Activated T-cell treated with anti-CD3 and anti-CD28 coated beads for 48 hours (primary cell): ENCODE results near the gene PSMA2.
A peak's percentile ranks its signal among the peaks of the same experiment; 100 is the strongest.
"Not testable (repeated sequence)": the region's sequence is repeated elsewhere in the genome, so short reads cannot be mapped to it uniquely, and the experiment has no call there.

Experiments
- DNase-seq: peaks from one replicate; pipeline ENCODE4 v3.0.0-alpha.2; 2020; ENCODE audit warnings: low read depth

The PSMA2 gene

DNA sequence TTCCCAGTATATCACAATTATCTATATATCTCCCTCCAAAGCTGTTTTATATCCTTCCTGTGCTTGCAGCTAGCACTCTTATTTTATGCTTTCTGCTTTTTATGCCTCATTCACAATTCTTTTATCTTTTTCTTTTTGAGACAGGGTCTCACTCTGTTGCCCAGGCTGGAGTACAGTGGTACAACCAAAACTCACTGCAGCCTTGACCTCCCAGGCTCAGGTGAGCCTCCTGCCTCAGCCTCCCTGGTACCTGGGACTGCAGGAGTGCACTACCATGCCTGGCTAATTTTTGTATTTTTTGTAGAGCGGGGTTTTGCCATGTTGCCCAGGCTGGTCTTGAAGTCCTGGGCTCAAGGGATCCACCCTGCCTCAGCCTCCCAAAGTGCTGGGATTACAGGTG is 25.8 kb downstream of the PSMA2 start:
- no peak for DNase-seq

DNA sequence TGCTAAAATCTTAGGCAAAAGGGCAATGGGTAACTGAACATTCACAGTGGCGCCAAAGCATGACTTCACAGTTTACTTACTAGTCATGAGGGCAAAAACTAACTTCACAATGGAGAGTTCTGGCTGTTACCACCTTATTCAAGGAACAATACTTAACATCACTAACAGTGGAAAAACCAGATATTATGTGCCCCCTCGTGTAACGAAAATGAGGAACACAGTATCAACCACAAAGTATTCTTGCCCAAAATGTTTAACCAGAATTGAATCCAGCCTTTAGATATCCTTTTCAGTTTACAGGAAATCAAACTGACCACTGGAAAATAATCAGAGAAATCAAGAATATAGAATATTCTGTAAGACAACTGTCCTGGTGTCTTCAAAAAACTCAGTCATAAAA is 29.6 kb downstream of the PSMA2 start:
- DNase-seq = no peak

DNA sequence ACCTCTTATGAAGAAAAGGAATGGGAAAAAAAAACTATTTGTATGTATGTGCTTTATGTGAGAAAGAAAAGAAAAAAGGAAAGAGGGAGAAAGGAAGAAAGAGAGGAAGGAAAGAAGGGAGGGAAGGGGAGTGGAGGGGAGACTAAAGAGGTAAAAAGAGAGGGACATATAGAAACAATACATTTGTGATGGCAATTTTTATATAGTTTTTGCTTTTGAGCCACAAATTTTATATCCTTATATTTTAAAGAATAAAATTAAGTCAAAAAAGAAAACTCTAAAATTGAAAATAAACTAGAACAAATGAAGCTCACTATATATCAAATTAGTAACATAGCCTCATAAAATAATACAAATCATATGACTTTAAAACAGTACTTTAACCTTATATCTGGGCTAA is 31.1 kb downstream of the PSMA2 start:
- DNase-seq = no peak

DNA sequence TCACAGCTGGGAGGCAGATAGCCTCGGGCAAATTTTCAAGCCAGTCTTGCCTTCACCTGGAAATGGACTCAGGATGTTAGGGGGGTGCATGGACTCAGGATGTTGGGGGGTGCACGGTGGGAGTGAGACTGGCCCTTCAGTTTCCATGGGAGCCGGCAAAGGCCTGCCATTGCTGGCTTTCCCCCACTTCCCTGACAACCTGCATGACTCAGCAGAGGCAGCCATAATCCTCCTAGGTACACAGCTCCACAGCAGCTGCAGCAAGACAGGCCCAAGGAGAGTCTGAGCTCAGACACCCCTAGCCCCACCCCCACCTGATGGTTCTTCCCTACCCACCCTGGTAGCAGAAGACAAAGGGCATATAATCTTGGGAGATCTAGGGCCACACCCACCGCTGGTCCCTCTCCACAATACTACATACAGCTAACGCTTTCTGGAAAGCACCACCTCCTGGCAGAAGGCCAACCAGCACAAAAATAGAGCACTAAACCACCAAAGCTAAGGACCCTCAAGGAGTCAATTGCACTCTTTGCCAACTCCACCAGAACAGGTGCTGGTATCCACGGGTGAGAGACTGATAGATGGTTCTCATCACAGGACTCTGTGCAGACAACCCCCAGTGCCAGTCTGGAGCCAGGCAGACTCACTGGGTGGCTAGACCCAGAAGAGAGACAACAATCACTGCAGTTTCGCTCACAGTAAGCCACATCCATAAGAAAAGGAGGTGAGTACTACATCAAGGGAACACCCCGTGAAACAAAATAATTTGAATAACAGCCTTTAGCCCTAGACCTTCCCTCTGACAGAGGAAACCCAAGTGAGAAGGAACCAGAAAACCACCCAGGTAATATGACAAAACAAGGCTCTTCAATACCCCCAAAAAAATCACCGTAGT is 38.4 kb downstream of the PSMA2 start:
- DNase-seq = no peak

DNA sequence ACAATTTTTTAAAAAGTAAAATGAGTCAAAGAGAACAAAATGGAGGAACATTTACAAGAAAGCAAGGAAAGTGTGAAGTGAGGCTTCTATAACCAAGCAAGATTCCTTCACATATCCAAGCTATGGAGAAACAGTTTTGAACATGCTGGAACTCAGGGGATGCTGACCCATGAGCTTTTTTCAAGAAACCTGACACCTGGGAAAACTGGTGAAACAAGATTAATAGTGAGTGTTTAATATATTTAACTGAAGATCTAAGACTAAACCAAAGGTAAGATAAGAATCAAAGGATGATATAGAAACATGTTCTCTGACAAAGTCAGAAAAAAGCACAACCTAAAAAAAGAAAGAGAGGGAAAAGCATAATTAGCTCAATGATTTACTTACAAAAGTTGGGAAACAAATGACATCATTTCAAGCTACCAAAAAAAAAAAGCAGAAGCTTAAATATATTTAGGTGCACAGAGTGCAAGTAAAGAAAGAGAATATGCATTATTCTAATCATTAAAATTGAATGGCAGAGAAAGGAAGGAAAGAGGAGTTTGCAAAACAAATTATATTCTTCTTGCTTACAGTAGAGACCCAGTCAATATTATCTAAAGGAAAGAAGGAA is 45.0 kb downstream of the PSMA2 start:
- no peak for DNase-seq

DNA sequence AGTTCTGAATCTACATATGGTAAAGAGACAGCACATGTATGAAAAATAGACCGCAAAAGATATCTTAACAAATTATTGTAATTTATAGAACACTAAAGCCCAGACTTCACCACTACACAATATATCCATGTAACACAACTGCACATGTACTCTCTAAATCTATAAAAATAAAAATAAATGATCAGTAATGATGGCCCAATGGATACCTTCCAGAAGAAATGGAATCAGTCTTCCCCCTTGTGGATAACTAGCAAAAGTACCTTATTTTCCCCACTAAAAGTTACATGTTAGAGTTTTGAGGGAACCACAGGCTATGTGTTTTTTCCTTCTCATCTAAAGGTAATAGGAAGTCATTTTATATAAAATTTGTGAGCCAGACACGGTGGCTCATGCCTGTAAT is 45.8 kb downstream of the PSMA2 start:
- DNase-seq = no peak

DNA sequence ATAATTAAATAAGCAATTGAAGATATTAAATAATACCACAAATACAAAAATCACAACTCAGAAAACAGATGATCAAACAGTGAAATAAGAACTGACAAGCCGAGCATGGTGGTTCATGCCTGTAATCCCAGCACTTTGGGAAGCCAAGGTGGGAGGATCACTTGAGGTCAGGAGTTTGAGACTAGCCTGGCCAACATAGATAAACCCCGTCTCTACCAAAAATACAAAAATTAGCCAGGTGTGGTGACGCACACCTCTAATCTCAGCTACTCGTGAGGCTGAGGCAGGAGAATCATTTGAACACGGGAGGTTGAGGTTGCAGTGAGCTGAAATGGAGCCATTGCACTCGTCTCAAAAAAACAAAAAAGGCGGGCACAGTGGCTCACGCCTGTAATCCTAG is 46.8 kb downstream of the PSMA2 start:
- DNase-seq = not testable (repeated sequence)

DNA sequence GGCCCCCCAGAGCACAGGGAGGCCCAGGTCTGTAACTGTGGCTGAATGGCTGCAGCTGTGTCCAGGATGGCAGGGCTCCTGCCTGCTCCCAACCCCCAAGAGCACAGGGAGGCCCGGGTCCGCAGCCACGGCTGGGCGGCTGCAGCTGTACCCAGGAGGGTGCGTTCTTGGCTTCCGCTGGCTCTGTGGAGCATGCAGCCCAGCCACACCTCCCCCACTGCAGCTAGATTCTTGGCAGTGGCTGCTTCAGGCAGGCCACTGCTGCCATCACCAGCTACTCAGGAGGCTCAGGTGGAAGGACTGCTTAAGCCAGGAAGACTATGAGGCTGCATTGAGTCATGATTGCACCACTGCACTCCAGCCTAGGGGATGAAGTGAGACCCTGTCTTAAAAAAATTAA is 48.0 kb downstream of the PSMA2 start:
- no peak for DNase-seq

DNA sequence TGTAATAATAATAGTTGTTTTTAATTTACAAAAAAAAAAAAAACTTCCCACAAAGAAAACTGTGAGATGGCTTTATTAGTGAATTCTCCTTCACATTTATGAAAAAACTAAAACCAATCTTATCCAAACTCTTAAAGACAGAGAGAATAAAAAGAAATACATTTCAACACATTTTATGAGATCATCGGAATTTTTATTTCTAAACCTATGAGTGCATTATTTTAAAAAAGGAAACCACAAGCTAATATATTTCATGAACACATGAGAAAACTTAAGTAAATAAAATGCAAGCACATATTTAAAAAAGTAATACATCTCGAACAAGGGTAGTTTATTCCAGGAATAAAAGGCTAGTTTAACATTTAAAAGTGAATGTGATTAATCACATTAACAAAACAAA is 51.6 kb downstream of the PSMA2 start:
- no peak for DNase-seq

DNA sequence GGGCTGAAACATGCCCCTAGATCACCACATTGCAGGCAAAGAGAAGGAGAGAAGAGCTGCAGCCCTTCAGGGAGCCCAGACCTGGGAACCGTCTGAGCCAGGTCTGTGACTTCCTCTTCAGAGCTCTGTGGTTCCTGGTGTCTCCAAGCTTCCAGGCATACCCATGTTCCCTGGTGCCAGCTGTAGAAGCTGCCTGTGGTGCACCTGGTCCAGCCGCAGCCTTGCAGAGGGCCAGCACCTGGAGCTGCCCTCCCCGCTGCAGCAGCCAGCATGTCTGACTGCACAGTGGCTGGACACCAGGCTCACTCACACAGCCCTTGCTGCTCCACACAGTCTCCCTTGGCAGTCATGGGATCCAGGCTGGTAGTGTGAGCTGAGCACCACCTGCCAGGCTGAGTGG is 53.7 kb downstream of the PSMA2 start:
- DNase-seq = no peak

DNA sequence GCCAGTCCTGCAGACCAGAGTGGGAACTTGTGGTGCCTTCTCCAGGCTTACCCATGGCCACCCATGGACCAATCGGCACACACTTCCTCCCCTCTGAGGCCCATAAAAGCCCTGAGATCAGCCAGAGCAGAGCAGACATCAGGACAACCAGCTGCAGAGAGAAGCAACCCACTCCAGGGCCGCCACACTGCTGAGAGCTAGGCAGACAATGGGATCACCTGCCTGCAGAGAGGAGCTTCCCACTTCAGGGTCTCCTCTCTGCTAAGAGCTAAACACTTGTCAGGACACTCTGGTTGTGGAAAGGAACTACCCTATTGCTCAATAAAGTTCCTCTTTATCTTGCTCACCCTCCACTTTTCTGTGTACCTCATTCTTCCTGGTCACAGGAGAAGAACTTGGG is 54.1 kb downstream of the PSMA2 start:
- DNase-seq = no peak

DNA sequence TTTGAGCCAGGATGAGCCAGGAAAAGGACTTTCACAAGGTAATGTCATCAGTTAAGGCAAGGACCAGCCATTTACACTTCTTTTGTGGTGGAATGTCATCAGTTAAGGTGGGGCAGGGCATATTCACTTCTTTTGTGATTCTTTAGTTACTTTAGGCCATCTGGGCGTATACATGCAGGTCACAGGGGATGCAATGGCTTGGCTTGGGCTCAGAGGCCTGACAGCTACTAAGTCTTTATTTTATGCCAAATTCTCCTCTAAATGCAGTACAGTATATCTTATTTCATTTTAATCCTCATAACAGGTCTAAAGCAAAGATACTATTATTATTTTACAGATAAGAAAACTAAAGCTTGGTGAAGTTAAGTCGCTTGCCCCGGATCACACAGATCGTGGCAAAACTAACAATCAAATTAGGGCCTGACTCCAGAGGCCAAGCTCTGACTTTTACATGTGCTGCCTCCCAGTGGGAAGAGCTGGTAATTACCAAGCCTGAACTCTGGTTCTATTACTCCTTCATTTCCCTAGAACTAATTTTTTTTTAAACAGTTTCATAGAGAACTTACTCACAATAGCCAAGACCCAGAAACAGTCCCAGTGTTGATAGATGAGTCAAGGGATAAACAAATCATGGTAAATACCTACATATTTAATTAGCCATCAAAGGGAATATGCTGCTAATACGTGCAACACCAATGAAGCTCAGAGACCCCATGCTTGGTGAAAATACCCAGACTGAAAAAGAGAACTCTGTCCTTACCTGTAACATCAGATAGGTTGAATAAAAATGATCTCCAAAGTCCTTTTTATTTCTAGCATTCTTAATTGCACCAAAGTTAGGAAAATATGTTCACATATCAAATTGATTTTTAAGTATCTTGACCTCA is 55.5 kb downstream of the PSMA2 start:
- DNase-seq = peak; percentile 51

DNA sequence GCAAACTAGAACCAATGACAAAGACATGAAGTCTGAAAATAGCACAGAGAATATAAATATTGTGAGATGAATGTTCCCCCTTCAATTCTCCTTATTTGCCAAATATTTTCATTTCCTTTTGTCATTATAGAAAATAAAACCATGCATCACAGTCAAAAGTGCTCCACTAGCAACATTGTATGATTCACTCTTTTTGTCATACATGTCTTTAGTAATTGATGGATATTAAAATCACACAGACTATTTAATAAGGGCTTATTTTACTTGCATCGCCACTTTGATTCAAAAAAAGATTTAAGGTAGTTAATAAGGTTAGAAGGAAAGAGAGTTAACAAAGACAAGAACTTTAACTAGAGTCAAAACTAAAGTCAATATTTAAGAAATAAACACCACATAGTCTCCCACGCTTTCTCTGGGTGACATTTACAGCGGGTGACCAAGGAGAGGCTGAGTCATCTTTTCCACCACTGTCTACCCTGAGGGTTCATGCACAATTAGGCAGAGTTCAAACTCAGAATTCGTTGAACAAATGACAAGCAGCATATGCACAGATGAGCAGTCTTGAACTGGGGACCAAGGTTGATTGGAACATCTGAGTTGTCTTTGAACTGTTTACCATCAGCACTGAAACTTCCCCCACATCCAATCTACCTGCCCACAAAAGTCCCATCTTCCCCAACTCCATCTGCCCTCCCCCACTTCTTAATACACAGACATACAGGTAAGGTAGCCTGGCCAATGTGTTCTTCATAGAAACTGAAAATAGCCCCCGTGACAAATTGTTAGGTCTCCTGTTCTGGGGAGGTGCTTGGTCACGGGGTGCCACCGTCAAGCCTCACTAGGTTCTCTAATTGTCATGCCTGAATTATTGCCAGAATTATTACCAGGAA is 62.6 kb downstream of the PSMA2 start:
- DNase-seq = peak; percentile 25

DNA sequence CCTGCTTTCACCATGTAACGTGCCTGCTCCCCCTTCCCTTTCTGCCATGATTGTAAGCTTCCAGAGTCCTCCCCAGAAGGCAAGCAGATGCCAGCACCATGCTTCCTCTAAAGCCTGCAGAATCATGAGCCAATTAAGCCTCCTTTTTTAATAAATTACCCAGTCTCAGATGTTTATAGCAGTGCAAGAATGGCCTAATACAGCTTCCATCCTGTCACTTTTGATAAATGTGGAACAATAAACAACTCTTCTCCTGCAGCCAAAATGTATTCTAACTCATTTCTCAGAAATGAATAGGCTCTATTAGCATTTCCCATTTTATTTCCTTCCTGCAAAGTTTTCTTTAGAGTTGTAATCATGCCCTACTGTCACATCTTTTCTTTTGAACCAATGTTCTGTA is 63.5 kb downstream of the PSMA2 start:
- DNase-seq = no peak
